ENCODE data around the gene DPY19L2.

Gene DPY19L2

DNA sequence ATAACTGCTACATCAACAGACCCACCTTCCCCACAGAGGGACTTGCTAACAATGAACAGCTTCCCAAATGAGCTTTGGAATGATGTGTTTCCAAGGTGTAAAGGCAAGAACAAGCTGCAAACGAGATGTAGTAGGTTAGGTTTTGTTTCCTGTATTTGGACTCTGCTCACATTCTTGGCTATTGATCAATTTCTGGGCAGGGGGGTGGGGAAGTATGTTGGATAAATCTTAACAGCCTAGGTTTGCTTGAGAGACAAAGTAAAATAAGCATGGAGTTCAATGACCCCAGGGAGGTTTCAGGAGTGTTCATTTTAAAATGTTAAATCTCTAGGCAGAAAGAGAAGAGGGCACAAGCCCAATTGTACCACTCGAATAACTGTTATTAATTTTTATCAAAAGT lies 146.6 kb downstream of the DPY19L2 start:
- DNase-seq, result no peak
